ENCODE results near the gene ADCY2.

Gene ADCY2

GRCh38 chr5:7395947-7396712 is at the start of gene ADCY2:
Gene ADCY2, plus strand, starts transcription at chr5:7396138. Its CDS starts 159 bp downstream, at chr5:7396297.
- Histone ChIP-seq H3K36me3 (ENCODE audit: control insufficient read depth in 2 of 2, insufficient read depth in 1 of 2, low read length in 2 of 2) (no peaks in the 10 kb centered on the region), H3K9me3 (ENCODE audit: control insufficient read depth, insufficient read depth, low read depth, low read length) (no peaks in the 10 kb centered on the region), H3K27ac (ENCODE audit: extremely low read depth, low read depth, low read length) (no peak within 1 kb of the TSS), H3K4me1 (ENCODE audit: control insufficient read depth, insufficient read depth, low read length) (peaks cover 2% of the 10 kb centered on the region; the same call in 1 of the 2 replicates), H3K4me3 (ENCODE audit: low read depth, low read length) (peak within 1 kb of the TSS; percentile 68)
- POLR2A ChIA-PET, result no interaction called here
- CTCF ChIA-PET, result interaction anchor here (0.9 to 4.6 kb wide), 7 partner anchors 59 to 359 kb away, joined by 3 to 38 read pairs (median 4); no protein-coding TSS in a partner anchor
- TF ChIP-seq ZBTB26 (tag by site-specific recombination; optimal IDR thresholded peaks at IDR 0.05), result peak; percentile 52
- no peak for TF ChIP-seq ZNF24 (tag by site-specific recombination; IDR thresholded peaks at IDR 0.05)

- ChIA-PET POLR2A (no interaction called here), CTCF (no interaction called here)
- no peaks in the 10 kb centered on the region for H3K36me3 ChIP-seq (ENCODE audit: control insufficient read depth in 2 of 2, insufficient read depth in 1 of 2, low read length in 2 of 2)
- H3K4me3 ChIP-seq (ENCODE audit: low read depth, low read length), result no peak overlapping the region
- no peak overlapping the region for H3K27ac ChIP-seq (ENCODE audit: extremely low read depth, low read depth, low read length)
- H3K4me1 ChIP-seq (ENCODE audit: control insufficient read depth, insufficient read depth, low read length), result no peaks in the 10 kb centered on the region
- H3K9me3 ChIP-seq (ENCODE audit: control insufficient read depth, insufficient read depth, low read depth, low read length), result no peaks in the 10 kb centered on the region
- no peak for TF ChIP-seq ZFP41 (tag by site-specific recombination; IDR thresholded peaks at IDR 0.05; ENCODE audit: borderline replicate concordance)
- no peak for TF ChIP-seq ZNF24 (tag by site-specific recombination; IDR thresholded peaks at IDR 0.05)
- TF ChIP-seq ZNF266 (tag by site-specific recombination; IDR thresholded peaks at IDR 0.05; ENCODE audit: low read depth), result no peak
- no peak for TF ChIP-seq ZNF146 (tag by site-specific recombination; IDR thresholded peaks at IDR 0.05)
- TF ChIP-seq ZNF571 (tag by site-specific recombination; IDR thresholded peaks at IDR 0.05), result no peak
- no peak for TF ChIP-seq ZNF658 (tag by site-specific recombination; IDR thresholded peaks at IDR 0.05)
- TF ChIP-seq ZNF426 (tag by site-specific recombination; IDR thresholded peaks at IDR 0.05), result no peak
Observed at GRCh38 chr5:7347377-7347776, 48.6 kb upstream of the ADCY2 start.

GRCh38 chr5:7348168-7348854 is 47.6 kb upstream of the ADCY2 start:
- Histone ChIP-seq H3K27ac (ENCODE audit: extremely low read depth, low read depth, low read length) (no peak overlapping the region), H3K9me3 (ENCODE audit: control insufficient read depth, insufficient read depth, low read depth, low read length) (no peaks in the 10 kb centered on the region), H3K4me1 (ENCODE audit: control insufficient read depth, insufficient read depth, low read length) (no peaks in the 10 kb centered on the region), H3K36me3 (ENCODE audit: control insufficient read depth in 2 of 2, insufficient read depth in 1 of 2, low read length in 2 of 2) (no peaks in the 10 kb centered on the region), H3K4me3 (ENCODE audit: low read depth, low read length) (no peak overlapping the region)
- TF ChIP-seq ZNF132 (tag by site-specific recombination; IDR thresholded peaks at IDR 0.05; ENCODE audit: borderline replicate concordance) (no peak), ZXDB (tag by site-specific recombination; IDR thresholded peaks at IDR 0.05) (no peak), ZNF140 (tag by site-specific recombination; IDR thresholded peaks at IDR 0.05) (no peak), ZNF169 (tag by site-specific recombination; IDR thresholded peaks at IDR 0.05) (no peak), ZNF624 (tag by site-specific recombination; IDR thresholded peaks at IDR 0.05) (no peak), PRDM6 (tag by site-specific recombination; IDR thresholded peaks at IDR 0.05) (no peak), ZNF174 (tag by site-specific recombination; IDR thresholded peaks at IDR 0.05) (no peak), ZNF157 (tag by site-specific recombination; IDR thresholded peaks at IDR 0.05) (no peak), OSR2 (tag by site-specific recombination; IDR thresholded peaks at IDR 0.05) (no peak), ZNF311 (tag by site-specific recombination; IDR thresholded peaks at IDR 0.05; ENCODE audit: borderline replicate concordance) (no peak), KLF1 (tag by site-specific recombination; IDR thresholded peaks at IDR 0.05) (no peak), ZNF398 (tag by site-specific recombination; IDR thresholded peaks at IDR 0.05) (no peak), ZNF529 (tag by site-specific recombination; IDR thresholded peaks at IDR 0.05; ENCODE audit: insufficient replicate concordance) (no peak), SCRT1 (tag by site-specific recombination; IDR thresholded peaks at IDR 0.05; ENCODE audit: borderline replicate concordance) (no peak), ZBTB26 (tag by site-specific recombination; optimal IDR thresholded peaks at IDR 0.05) (no peak)
- ChIA-PET POLR2A (no interaction called here), CTCF (no interaction called here)

Data from HEK293 (cell line).